Mesodermal cell (in vitro differentiated cells): Measurements from ENCODE around the gene LIN37.
"Not testable (repeated sequence)": the region's sequence is repeated elsewhere in the genome, so short reads cannot be mapped to it uniquely, and the experiment has no call there.

Source experiments
- H3K27ac ChIP-seq: 2 replicates; pipeline ENCODE4 v1.7.0; 2013; ENCODE audit warnings: mild to moderate bottlenecking, low read depth, low read length, moderate library complexity; ENCODE audit not compliant: severe bottlenecking
- H3K36me3 ChIP-seq: 2 replicates; pipeline ENCODE4 v1.7.1; 2013; ENCODE audit warnings: mild to moderate bottlenecking, low read length, moderate library complexity; ENCODE audit not compliant: control insufficient read depth, insufficient read depth
- H3K4me1 ChIP-seq: one replicate; pipeline ENCODE4 v1.7.1; 2013; ENCODE audit warnings: mild to moderate bottlenecking, low read length; ENCODE audit not compliant: insufficient read depth, control insufficient read depth, poor library complexity, severe bottlenecking
- H3K4me3 ChIP-seq: 2 replicates; pipeline ENCODE4 v1.7.0; 2013; ENCODE audit warnings: low read length, control low read depth, mild to moderate bottlenecking; ENCODE audit not compliant: insufficient read depth, poor library complexity, severe bottlenecking; ENCODE audit errors: extremely low read depth
- H3K9me3 ChIP-seq: 2 replicates; pipeline ENCODE4 v1.7.1; 2013; ENCODE audit warnings: mild to moderate bottlenecking, low read length, moderate library complexity; ENCODE audit not compliant: control insufficient read depth
- WGBS, 2 experiments: methylation state at CpG; one replicate each; pipeline ENCODE4 v1.1.5; 2013; ENCODE audit warnings: missing lambda C conversion rate in 2 of 2; ENCODE audit not compliant: insufficient coverage in 2 of 2; 5-methylcytosine and 5-hydroxymethylcytosine counted together

Gene LIN37

DNA sequence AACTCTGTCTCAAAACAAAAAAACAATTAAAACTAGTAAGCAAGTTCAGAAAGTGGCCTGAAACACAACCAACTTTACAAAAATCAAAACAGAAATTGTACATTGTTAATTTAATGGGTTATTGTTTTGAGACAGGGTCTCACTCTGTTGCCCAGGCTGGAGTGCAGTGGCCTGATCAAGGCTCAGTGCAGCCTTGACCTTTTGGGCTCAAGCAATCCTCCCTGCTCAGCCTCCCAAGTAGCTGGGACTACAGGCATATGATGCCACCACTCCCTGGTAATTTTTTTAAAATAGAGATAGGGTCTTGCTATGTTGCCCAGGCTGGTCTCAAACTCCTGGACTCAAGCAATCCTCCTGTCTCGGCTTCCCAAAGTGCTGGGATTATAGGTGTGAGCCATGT lies 47.2 kb downstream of the LIN37 start:
- WGBS, 2 experiments = no CpG with 5 or more reads among the region's 1 CpG
- H3K4me3 ChIP-seq, H3K4me1 ChIP-seq, H3K27ac ChIP-seq, H3K9me3 ChIP-seq, H3K36me3 ChIP-seq: not testable (repeated sequence)

GRCh38 chr19:35796645-35797542 lies 48.5 kb downstream of the LIN37 start:
- no peak overlapping the region for H3K4me3 ChIP-seq
- H3K4me1 ChIP-seq = no peaks in the 10 kb centered on the region
- H3K36me3 ChIP-seq = no peaks in the 10 kb centered on the region
- H3K27ac ChIP-seq = no peak overlapping the region
- 37 to 42% methylated on average over 25 to 37 of the region's 39 CpGs for WGBS, 2 experiments
- no peaks in the 10 kb centered on the region for H3K9me3 ChIP-seq

DNA sequence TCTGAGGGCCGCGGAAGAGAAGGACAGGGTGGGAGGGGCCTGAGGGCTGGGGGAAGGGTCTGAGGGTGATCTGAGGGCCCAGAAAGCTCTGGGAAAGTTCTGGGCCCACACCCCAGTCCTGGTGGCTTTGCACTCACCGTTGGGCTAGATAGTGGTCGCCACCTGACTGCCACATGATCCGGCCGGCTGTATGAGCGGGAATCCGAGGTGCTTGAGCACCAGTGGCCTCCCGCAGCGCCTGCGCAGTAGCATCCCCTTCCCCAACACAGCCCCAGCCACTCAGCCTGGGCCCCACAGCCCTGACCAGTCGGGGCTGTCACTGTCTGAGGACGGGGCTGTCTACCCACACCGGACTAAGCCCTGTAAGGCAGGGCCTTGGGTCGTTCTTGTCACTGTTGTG lies 49.3 kb downstream of the LIN37 start:
- WGBS, 2 experiments = 36 to 52% methylated on average over 10 to 14 of the region's 15 CpGs
- Histone ChIP-seq H3K4me3 (no peak overlapping the region), H3K4me1 (no peaks in the 10 kb centered on the region), H3K9me3 (no peaks in the 10 kb centered on the region), H3K36me3 (no peaks in the 10 kb centered on the region), H3K27ac (no peak overlapping the region)

GRCh38 chr19:35801828-35802227 lies 53.5 kb downstream of the LIN37 start:
- no peaks in the 10 kb centered on the region for H3K9me3 ChIP-seq
- 80 to 92% methylated on average over 2 of the region's 3 CpGs for WGBS, 2 experiments
- no peaks in the 10 kb centered on the region for H3K4me1 ChIP-seq
- no peaks in the 10 kb centered on the region for H3K36me3 ChIP-seq
- no peak overlapping the region for H3K27ac ChIP-seq
- no peak overlapping the region for H3K4me3 ChIP-seq
